ENCODE results near the gene NIP7.
A peak's percentile ranks its signal among the peaks of the same experiment; 100 is the strongest.

NIP7 gene

GRCh38 chr16:69329369-69330285, 9.9 kb upstream of the NIP7 start:
- no peak for TF ChIP-seq CTCF (IDR thresholded peaks at IDR 0.05; ENCODE audit: low read depth, low read length)
- DNase-seq (ENCODE audit: low read depth in 2 of 2) = peak in 1 of 2 donors; percentile 33
- peak overlapping the region; percentile 70 to 74 for H3K4me3 ChIP-seq (replicated peaks in 1 of 2; ENCODE audit: low read depth in 2 of 2, low read length in 2 of 2)

- peak; percentile 92 to 95 for DNase-seq (ENCODE audit: low read depth in 2 of 2)
- no peak for TF ChIP-seq CTCF (IDR thresholded peaks at IDR 0.05; ENCODE audit: low read depth, low read length)
- peak within 1 kb of the TSS; percentile 70 to 74 for H3K4me3 ChIP-seq (replicated peaks in 1 of 2; ENCODE audit: low read depth in 2 of 2, low read length in 2 of 2)
Measured at GRCh38 chr16:69330286-69331109, 9.1 kb upstream of the NIP7 start, which contains the start of gene PDF. Gene PDF (minus strand): TSS chr16:69330588. CDS start chr16:69330570, 18 bp downstream.

GRCh38 chr16:69334696-69335095, 4.9 kb upstream of the NIP7 start:
- TF ChIP-seq CTCF (IDR thresholded peaks at IDR 0.05; ENCODE audit: low read depth, low read length) = no peak
- H3K4me3 ChIP-seq (replicated peaks in 1 of 2; ENCODE audit: low read depth in 2 of 2, low read length in 2 of 2) = no peak overlapping the region
- DNase-seq (ENCODE audit: low read depth in 2 of 2) = no peak

GRCh38 chr16:69338557-69339288, 849 bp upstream of the NIP7 start:
- DNase-seq (ENCODE audit: low read depth in 2 of 2) = no peak
- peak overlapping the region; percentile 94 to 99 for H3K4me3 ChIP-seq (replicated peaks in 1 of 2; ENCODE audit: low read depth in 2 of 2, low read length in 2 of 2)
- no peak for TF ChIP-seq CTCF (IDR thresholded peaks at IDR 0.05; ENCODE audit: low read depth, low read length)

- no peak for TF ChIP-seq CTCF (IDR thresholded peaks at IDR 0.05; ENCODE audit: low read depth, low read length)
- H3K4me3 ChIP-seq (replicated peaks in 1 of 2; ENCODE audit: low read depth in 2 of 2, low read length in 2 of 2) = peak overlapping the region; percentile 94 to 99
- DNase-seq (ENCODE audit: low read depth in 2 of 2) = peak in 1 of 2 donors; percentile 23
Measured at GRCh38 chr16:69340095-69340644, 598 bp downstream of the NIP7 start.

GRCh38 chr16:69344171-69344570, 4.6 kb downstream of the NIP7 start:
- TF ChIP-seq CTCF (IDR thresholded peaks at IDR 0.05; ENCODE audit: low read depth, low read length) = no peak
- DNase-seq (ENCODE audit: low read depth in 2 of 2) = no peak
- no peak overlapping the region for H3K4me3 ChIP-seq (replicated peaks in 1 of 2; ENCODE audit: low read depth in 2 of 2, low read length in 2 of 2)
